ENCODE measurements around the gene RPS26. TPM values are rescaled to one million over a fixed set of nuclear protein-coding genes. Genes with fewer than 3 reads are reported as not detected.

The RPS26 gene
- total and polyA plus RNA-seq, 9 of the 15 experiments (the other 6 are each of a cell fraction or from before 2014, with no cell fraction given) = 70.2 to 1,589 (median 852) TPM

- TF ChIP-seq ATF6 (CRISPR knock-in tag; IDR thresholded peaks at IDR 0.05) (no peak), XRCC5 (IDR thresholded peaks at IDR 0.05; ENCODE audit: low read depth, low read length) (0 out of 2 replicates have a peak, but pooled peaks have one; percentile 37), ARID2 (IDR thresholded peaks at IDR 0.05) (peak; percentile 65; the same call in 1 of the 2 replicates), NFIC (IDR thresholded peaks at IDR 0.05) (0 out of 2 replicates have a peak, but pooled peaks have one; percentile 18), STAT5B (CRISPR knock-in tag; IDR thresholded peaks at IDR 0.05) (no peak), TAF7 (tag; IDR thresholded peaks at IDR 0.05) (no peak), USF1 (CRISPR knock-in tag; IDR thresholded peaks at IDR 0.05) (no peak), DMBX1 (CRISPR knock-in tag; IDR thresholded peaks at IDR 0.05; ENCODE audit: borderline replicate concordance) (no peak), TFAP4 (CRISPR knock-in tag; IDR thresholded peaks at IDR 0.05; ENCODE audit: borderline replicate concordance) (no peak), ELF4 (CRISPR knock-in tag; IDR thresholded peaks at IDR 0.05) (no peak), POLR2B (IDR thresholded peaks at IDR 0.05; ENCODE audit: low read depth, partially characterized antibody) (peak; percentile 3), CBFB (CRISPR knock-in tag; IDR thresholded peaks at IDR 0.05) (no peak), LCOR (CRISPR knock-in tag; IDR thresholded peaks at IDR 0.05) (0 out of 2 replicates have a peak, but pooled peaks have one; percentile 47), KDM5B (IDR thresholded peaks at IDR 0.05; ENCODE audit: insufficient replicate concordance, low read depth, low read length) (no peak), CCNT2 (IDR thresholded peaks at IDR 0.05; ENCODE audit: borderline replicate concordance, extremely low read depth, insufficient read length, low read depth, low read length) (no peak), CREB3 (tag; conservative IDR thresholded peaks at IDR 0.05; ENCODE audit: low read depth) (no peak), LEF1 (IDR thresholded peaks at IDR 0.05) (no peak), BCLAF1 (IDR thresholded peaks at IDR 0.05; ENCODE audit: borderline replicate concordance in 1 of 2, control insufficient read depth in 1 of 2, low read depth in 2 of 2, low read length in 1 of 2) (0 out of 4 replicates have a peak, but pooled peaks of 1 of the 2 experiments have one; percentile 28), PTBP1 (IDR thresholded peaks at IDR 0.05; ENCODE audit: low read depth, low read length) (peak; percentile 90), ZNF263 (CRISPR knock-in tag; IDR thresholded peaks at IDR 0.05; ENCODE audit: borderline replicate concordance) (peak; percentile 27; the same call in 1 of the 2 replicates)
These were observed 45.5 kb upstream of the RPS26 start (continued) for GRCh38 chr12:55996201-55996714.
